ENCODE results near the gene WDR64. TPM values are rescaled to one million over a fixed set of nuclear protein-coding genes. Genes with fewer than 3 reads are reported as not detected.

Gene WDR64
- total and polyA plus RNA-seq, 2 of the 13 experiments (the other 11 are each of a cell fraction or from before 2014, with no cell fraction given) = not detected

- TF ChIP-seq ZNF558 (CRISPR knock-in tag; IDR thresholded peaks at IDR 0.05; ENCODE audit: borderline replicate concordance) (no peak), ZNF124 (CRISPR knock-in tag; IDR thresholded peaks at IDR 0.05) (no peak)
Observed at GRCh38 chr1:241688940-241689368, 36.9 kb downstream of the WDR64 start (continued).

- Histone ChIP-seq H2AFZ (ENCODE audit: low read length) (no peak overlapping the region), H4K20me1 (ENCODE audit: insufficient read depth, low read length) (no peaks in the 10 kb centered on the region), H3K4me3 (replicated peaks in 1 of 3; ENCODE audit: insufficient read depth in 1 of 3, low read depth in 2 of 3, low read length in 3 of 3) (no peak overlapping the region), H3K9me3 (ENCODE audit: low read length) (no peaks in the 10 kb centered on the region), H3K36me3 (replicated peaks in 1 of 2; ENCODE audit: control insufficient read depth in 1 of 2, insufficient read depth in 2 of 2, low read length in 2 of 2) (no peaks in the 10 kb centered on the region), H3K27ac (ENCODE audit: extremely low read length, insufficient read depth, low read length) (no peak overlapping the region), H3K79me2 (ENCODE audit: insufficient read depth, low read length) (no peaks in the 10 kb centered on the region), H3K4me2 (ENCODE audit: low read depth, low read length) (no peak overlapping the region), H3K27me3 (ENCODE audit: control insufficient read depth in 1 of 2, insufficient read depth in 2 of 2, low read length in 2 of 2) (no peaks in the 10 kb centered on the region), H3K9ac (ENCODE audit: insufficient read depth, low read depth, low read length) (no peak overlapping the region), H3K4me1 (ENCODE audit: insufficient read depth, low read length) (no peaks in the 10 kb centered on the region)
- ATAC-seq (no peak), DNase-seq (ENCODE audit: low spot score) (no peak), FAIRE-seq (no peak)
- intact Hi-C loops (cut with micrococcal nuclease; ENCODE audit: unreplicated experiment) = no loop called here
- in situ Hi-C loops (cut with HindIII; ENCODE audit: extremely low pct_ligation_motif_present, low pct_unique_long_range_greater_than_20kb) = no loop called here
- ChIA-PET CTCF (ENCODE audit: low intra/inter-chr PET ratio, low total read pairs) (no interaction called here), POLR2A (no interaction called here)
- WGBS (ENCODE audit: low lambda C conversion rate) = 6% methylated on average over 9 of the region's 9 CpGs
- BruUV-seq (replicated peaks) = no TSS peak
- no peak for TF ChIP-seq TIGD3 (CRISPR knock-in tag; IDR thresholded peaks at IDR 0.05; ENCODE audit: borderline replicate concordance)
- TF ChIP-seq RBM39 (IDR thresholded peaks at IDR 0.05; ENCODE audit: low read depth, low read length, poor library complexity, severe bottlenecking) = no peak
- TF ChIP-seq ZNF615 (CRISPR knock-in tag; IDR thresholded peaks at IDR 0.05; ENCODE audit: borderline replicate concordance) = no peak
- TF ChIP-seq FOXP4 (CRISPR knock-in tag; IDR thresholded peaks at IDR 0.05) = no peak
- TF ChIP-seq GABPA (IDR thresholded peaks at IDR 0.05; ENCODE audit: low read depth, low read length) = no peak
- TF ChIP-seq GABPA (CRISPR knock-in tag; IDR thresholded peaks at IDR 0.05; ENCODE audit: low read depth) = no peak
- no peak for TF ChIP-seq RFX5 (IDR thresholded peaks at IDR 0.05; ENCODE audit: low read depth, low read length)
- no peak for TF ChIP-seq ARID3A (IDR thresholded peaks at IDR 0.05; ENCODE audit: low read depth, low read length)
- no peak for TF ChIP-seq POGZ (CRISPR knock-in tag; IDR thresholded peaks at IDR 0.05)
- TF ChIP-seq MYPOP (CRISPR knock-in tag; IDR thresholded peaks at IDR 0.05) = no peak
- no peak for TF ChIP-seq HES4 (CRISPR knock-in tag; IDR thresholded peaks at IDR 0.05; ENCODE audit: borderline replicate concordance)
- no peak for TF ChIP-seq ZNF549 (CRISPR knock-in tag; IDR thresholded peaks at IDR 0.05)
- no peak for TF ChIP-seq NCOR1 (IDR thresholded peaks at IDR 0.05; ENCODE audit: borderline replicate concordance, low read length)
- TF ChIP-seq ZNF768 (CRISPR knock-in tag; IDR thresholded peaks at IDR 0.05) = no peak
- TF ChIP-seq ZNF746 (CRISPR knock-in tag; IDR thresholded peaks at IDR 0.05) = no peak
Observed at GRCh38 chr1:241695246-241696171, 43.4 kb downstream of the WDR64 start.
